ENCODE results near the gene SMARCA4. TPM values are rescaled to one million over a fixed set of nuclear protein-coding genes. Genes with fewer than 3 reads are reported as not detected.

The SMARCA4 gene
- total and polyA plus RNA-seq, 12 donors: 46.3 to 124 (median 64.9) TPM

DNA sequence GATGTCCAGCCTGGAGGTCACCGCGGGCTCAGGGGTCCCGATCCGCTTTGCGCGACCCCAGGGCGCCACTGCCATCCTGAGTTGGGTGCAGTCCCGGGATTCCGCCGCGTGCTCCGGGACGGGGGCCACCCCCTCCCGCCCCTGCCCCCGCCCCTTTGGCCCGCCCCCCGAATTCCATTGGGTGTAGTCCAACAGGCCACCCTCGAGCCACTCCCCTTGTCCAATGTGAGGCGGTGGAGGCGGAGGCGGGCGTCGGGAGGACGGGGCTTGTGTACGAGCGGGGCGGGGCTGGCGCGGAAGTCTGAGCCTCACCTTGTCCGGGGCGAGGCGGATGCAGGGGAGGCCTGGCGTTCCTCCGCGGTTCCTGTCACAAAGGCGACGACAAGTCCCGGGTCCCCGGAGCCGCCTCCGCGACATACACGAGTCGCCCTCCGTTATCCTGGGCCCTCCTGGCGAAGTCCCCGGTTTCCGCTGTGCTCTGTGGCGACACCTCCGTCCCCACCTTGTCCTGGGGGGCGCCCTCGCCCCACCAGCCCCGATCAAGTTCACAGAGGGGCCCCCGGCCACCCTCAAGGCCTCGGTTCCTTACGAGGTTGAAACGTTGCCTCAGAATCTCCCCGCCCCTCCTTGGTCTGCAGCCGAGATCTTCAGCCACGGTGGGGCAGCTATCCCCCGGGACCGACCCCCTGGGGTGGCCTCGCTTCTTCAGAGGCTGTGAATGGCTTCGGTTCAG lies 129.6 kb downstream of the SMARCA4 start:
- intact Hi-C loops (cut with DNase I): no loop called here
- TF ChIP-seq, protein P1, sequence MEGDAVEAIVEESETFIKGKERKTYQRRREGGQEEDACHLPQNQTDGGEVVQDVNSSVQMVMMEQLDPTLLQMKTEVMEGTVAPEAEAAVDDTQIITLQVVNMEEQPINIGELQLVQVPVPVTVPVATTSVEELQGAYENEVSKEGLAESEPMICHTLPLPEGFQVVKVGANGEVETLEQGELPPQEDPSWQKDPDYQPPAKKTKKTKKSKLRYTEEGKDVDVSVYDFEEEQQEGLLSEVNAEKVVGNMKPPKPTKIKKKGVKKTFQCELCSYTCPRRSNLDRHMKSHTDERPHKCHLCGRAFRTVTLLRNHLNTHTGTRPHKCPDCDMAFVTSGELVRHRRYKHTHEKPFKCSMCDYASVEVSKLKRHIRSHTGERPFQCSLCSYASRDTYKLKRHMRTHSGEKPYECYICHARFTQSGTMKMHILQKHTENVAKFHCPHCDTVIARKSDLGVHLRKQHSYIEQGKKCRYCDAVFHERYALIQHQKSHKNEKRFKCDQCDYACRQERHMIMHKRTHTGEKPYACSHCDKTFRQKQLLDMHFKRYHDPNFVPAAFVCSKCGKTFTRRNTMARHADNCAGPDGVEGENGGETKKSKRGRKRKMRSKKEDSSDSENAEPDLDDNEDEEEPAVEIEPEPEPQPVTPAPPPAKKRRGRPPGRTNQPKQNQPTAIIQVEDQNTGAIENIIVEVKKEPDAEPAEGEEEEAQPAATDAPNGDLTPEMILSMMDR (IDR thresholded peaks at IDR 0.05): peak in 1 of 6 experiments; percentile 5
- peak; percentile 83 to 98 for TF ChIP-seq POLR2A (IDR thresholded peaks at IDR 0.05)
- H3K4me1 ChIP-seq (replicated peaks in 1 of 2): peaks cover 63 to 67% of the 10 kb centered on the region in 2 donors
- H3K9me3 ChIP-seq (replicated peaks in 1 of 3): no peaks in the 10 kb centered on the region
- peak; percentile 96 to 99 (median 99) for DNase-seq
- no peaks in the 10 kb centered on the region for H3K27me3 ChIP-seq
- peak overlapping the region; percentile 89 to 99 (median 98) for H3K27ac ChIP-seq
- H3K36me3 ChIP-seq (replicated peaks in 1 of 2): peaks cover 0 to 8% of the 10 kb centered on the region in 2 donors
- peak overlapping the region in 3 of 4 donors; percentile 26 to 72 (median 61) for H3K4me3 ChIP-seq
- 0 to 2% (median 1%) methylated on average over 20 to 64 of the region's 64 CpGs for WGBS, 4 donors

DNA sequence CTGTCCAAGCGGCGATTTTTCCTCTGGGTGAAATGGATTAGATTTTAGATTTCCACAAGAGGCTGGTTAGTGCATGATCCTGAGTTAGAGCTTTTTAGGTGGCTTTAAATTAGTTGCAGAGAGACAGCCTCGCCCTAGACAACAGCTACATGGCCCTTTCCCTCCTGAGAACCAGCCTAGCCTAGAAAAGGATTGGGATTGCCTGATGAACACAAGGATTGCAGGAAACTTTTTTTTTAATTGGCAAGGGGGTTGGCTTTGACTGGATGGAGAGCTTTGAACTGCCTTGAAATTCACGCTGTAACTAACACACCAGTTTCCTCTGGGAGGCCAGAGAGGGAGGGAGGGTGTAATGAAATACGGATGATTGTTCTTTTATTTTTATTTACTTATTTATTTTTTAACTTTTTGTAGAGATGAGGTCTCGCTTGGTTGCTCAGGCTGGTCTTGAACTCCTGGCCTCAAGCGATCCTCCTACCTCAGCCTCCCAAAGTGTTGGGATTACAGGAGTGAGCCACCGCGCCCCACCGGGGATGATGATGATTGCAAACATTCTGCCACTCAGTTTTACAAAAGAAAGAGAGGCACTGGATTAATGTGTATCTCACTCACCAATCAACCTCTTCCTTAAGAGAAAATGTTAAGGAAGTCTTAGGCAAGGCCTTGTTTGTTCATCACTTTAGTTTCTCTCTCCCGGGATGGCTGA lies 130.3 kb downstream of the SMARCA4 start:
- peak overlapping the region in 3 of 4 donors; percentile 18 to 72 (median 61) for H3K4me3 ChIP-seq
- intact Hi-C loops (cut with DNase I): no loop called here

DNA sequence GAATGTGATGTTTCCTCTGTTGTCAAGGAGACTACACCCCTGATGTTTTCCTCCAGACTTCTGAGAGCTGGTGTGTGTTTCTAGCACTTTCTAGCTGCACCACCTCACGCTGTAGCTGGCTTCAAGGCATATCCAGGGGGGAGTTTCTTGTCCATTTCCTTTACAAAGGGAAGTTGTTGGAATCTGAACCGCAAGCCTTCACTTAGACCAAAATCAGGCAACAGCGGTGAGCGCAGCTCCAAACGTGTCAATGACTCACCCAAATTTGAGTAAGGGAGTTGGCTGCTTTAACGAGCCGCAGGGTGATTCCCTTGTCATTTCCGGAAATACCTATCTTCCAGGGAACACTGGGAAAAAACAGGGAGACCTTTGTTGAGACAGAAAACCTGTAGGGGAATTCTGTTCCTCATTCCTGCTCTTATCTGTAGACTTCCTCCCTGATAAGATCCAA lies 130.9 kb downstream of the SMARCA4 start:
- Histone ChIP-seq H3K27ac (peak overlapping the region; percentile 74 to 99 (median 95)), H3K9me3 (replicated peaks in 1 of 3) (no peaks in the 10 kb centered on the region), H3K36me3 (replicated peaks in 1 of 2) (peaks cover 0 to 8% of the 10 kb centered on the region in 2 donors), H3K27me3 (no peaks in the 10 kb centered on the region), H3K4me1 (replicated peaks in 1 of 2) (peaks cover 68 to 74% of the 10 kb centered on the region in 2 donors), H3K4me3 (peak overlapping the region in 3 of 4 donors; percentile 18 to 72 (median 61))
- DNase-seq: peak; percentile 46 to 80 (median 72)
- intact Hi-C loops (cut with DNase I): no loop called here
- TF ChIP-seq POLR2A (IDR thresholded peaks at IDR 0.05): peak in 1 of 2 donors; percentile 68
- TF ChIP-seq, protein P1 (IDR thresholded peaks at IDR 0.05): no peak
- 7 to 26% (median 9%) methylated on average over 6 to 8 of the region's 8 CpGs for WGBS, 4 donors

More for the DNA sequence above, 130.3 kb downstream of the SMARCA4 start:
- no peak for DNase-seq
- Histone ChIP-seq H3K4me1 (replicated peaks in 1 of 2) (peaks cover 64 to 68% of the 10 kb centered on the region in 2 donors), H3K36me3 (replicated peaks in 1 of 2) (peaks cover 0 to 8% of the 10 kb centered on the region in 2 donors), H3K9me3 (replicated peaks in 1 of 3) (no peaks in the 10 kb centered on the region), H3K27me3 (no peaks in the 10 kb centered on the region), H3K27ac (peak overlapping the region; percentile 74 to 99 (median 95))
- 17 to 26% (median 19%) methylated on average over 9 to 11 of the region's 11 CpGs for WGBS, 4 donors
- TF ChIP-seq, protein P1 (IDR thresholded peaks at IDR 0.05): no peak
- TF ChIP-seq POLR2A (IDR thresholded peaks at IDR 0.05): no peak

DNA sequence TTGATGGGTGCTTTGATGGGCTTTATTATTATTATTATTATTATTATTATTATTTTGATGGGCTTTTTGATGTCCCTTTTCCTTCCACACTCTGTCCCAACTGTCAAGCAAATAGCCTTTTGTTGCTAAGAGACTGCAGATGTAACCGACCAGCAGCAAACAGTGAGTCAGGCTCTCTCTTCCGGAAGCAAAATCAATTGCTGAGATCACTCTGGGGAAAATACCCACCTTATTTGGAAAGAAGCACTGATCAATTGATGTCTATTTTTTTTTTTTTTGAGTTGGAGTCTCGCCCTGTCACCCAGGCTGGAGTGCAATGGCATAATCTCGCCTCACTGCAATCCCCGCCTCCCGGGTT lies 131.3 kb downstream of the SMARCA4 start:
- intact Hi-C loops (cut with DNase I): no loop called here
- peaks cover 0 to 8% of the 10 kb centered on the region in 2 donors for H3K36me3 ChIP-seq (replicated peaks in 1 of 2)
- WGBS, 4 donors: 24 to 33% (median 27%) methylated on average over 6 of the region's 6 CpGs
- peak overlapping the region; percentile 23 to 99 (median 95) for H3K27ac ChIP-seq
- no peaks in the 10 kb centered on the region for H3K27me3 ChIP-seq
- peaks cover 70 to 78% of the 10 kb centered on the region in 2 donors for H3K4me1 ChIP-seq (replicated peaks in 1 of 2)
- no peak for TF ChIP-seq POLR2A (IDR thresholded peaks at IDR 0.05)
- TF ChIP-seq, protein P1 (IDR thresholded peaks at IDR 0.05): no peak
- H3K4me3 ChIP-seq: peak overlapping the region in 1 of 4 donors; percentile 72
- no peaks in the 10 kb centered on the region for H3K9me3 ChIP-seq (replicated peaks in 1 of 3)
- no peak for DNase-seq
